ENCODE measurements around the gene STPG1. TPM values are rescaled to one million over a fixed set of nuclear protein-coding genes. Genes with fewer than 3 reads are reported as not detected.

The STPG1 gene
- polyA plus RNA-seq, 1 donor from 2014 or later: 0.89 TPM

DNA sequence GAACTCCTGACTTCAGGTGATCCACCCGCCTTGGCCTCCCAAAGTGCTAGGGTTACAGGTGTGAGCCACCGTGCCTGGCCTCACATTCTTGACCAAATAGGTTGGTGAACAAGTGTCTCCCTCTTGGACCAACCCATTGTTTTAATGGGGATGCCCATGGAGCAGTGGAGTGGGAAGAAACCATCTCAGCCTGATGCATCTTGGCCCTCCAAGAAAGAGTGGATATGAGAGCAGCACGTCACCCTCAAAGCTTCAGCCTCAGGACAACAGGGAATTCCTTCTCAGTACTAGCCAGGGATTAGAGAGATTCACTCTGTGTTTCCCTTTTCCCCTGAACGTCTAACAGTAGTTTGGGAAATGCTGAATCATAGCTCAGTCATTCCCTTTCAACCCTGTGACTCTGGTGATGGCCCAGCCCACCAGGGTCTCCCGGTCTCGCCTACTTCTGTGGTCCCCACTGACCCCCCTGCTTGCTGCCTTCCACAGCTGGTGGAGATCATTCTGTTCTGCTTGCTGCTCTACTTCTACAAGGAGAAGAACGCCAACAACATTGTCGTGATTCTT, 39.4 kb upstream of the STPG1 start:
- Histone ChIP-seq H3K9ac (ENCODE audit: low read length) (no peak overlapping the region), H3K9me2 (ENCODE audit: insufficient read depth, low read length) (no peaks in the 10 kb centered on the region)

GRCh38 chr1:24451746-24452145, 38.2 kb upstream of the STPG1 start:
- no peaks in the 10 kb centered on the region for H3K9me3 ChIP-seq (ENCODE audit: low read length)
- H3K36me3 ChIP-seq (ENCODE audit: insufficient read depth, low read length): no peaks in the 10 kb centered on the region
- no peak overlapping the region for H3K4me2 ChIP-seq (ENCODE audit: low read length)
- no peak overlapping the region for H3K4me3 ChIP-seq (ENCODE audit: low read length)
- H3K27me3 ChIP-seq (ENCODE audit: insufficient read depth, low read depth, low read length): no peaks in the 10 kb centered on the region
- H2AFZ ChIP-seq (ENCODE audit: low read depth, low read length): no peak overlapping the region
- H3K9me2 ChIP-seq (ENCODE audit: insufficient read depth, low read length): no peaks in the 10 kb centered on the region
- H3K79me2 ChIP-seq (replicated peaks; ENCODE audit: insufficient read depth, low read length): no peaks in the 10 kb centered on the region
- H3K27ac ChIP-seq (ENCODE audit: low read length): no peak overlapping the region
- H3K9ac ChIP-seq (ENCODE audit: low read length): no peak overlapping the region
- no peaks in the 10 kb centered on the region for H3F3A ChIP-seq (ENCODE audit: insufficient read depth, low read length, poor library complexity, severe bottlenecking)
- no peaks in the 10 kb centered on the region for H4K20me1 ChIP-seq (ENCODE audit: insufficient read depth)
- TF ChIP-seq REST (IDR thresholded peaks at IDR 0.05; ENCODE audit: borderline replicate concordance): no peak
- no peak for TF ChIP-seq POLR2AphosphoS5 (IDR thresholded peaks at IDR 0.05)
- TF ChIP-seq EZH2 (IDR thresholded peaks at IDR 0.05; ENCODE audit: borderline replicate concordance, insufficient read depth, low read length, poor library complexity, severe bottlenecking): no peak
- no peak for TF ChIP-seq SMC3 (conservative IDR thresholded peaks at IDR 0.05; ENCODE audit: poor library complexity)
- no peak for TF ChIP-seq RAD21 (conservative IDR thresholded peaks at IDR 0.05)
- no peak for TF ChIP-seq EP300 (conservative IDR thresholded peaks at IDR 0.05; ENCODE audit: poor library complexity, severe bottlenecking)

More for the DNA sequence above, 39.4 kb upstream of the STPG1 start:
- no peak overlapping the region for H3K27ac ChIP-seq (ENCODE audit: low read length)
- no peak overlapping the region for H3K4me2 ChIP-seq (ENCODE audit: low read length)
- TF ChIP-seq CTCF (IDR thresholded peaks at IDR 0.05; ENCODE audit: poor library complexity, severe bottlenecking) (no peak), MXI1 (conservative IDR thresholded peaks at IDR 0.05; ENCODE audit: poor library complexity, severe bottlenecking) (no peak), EP300 (conservative IDR thresholded peaks at IDR 0.05; ENCODE audit: poor library complexity, severe bottlenecking) (no peak), SMC3 (conservative IDR thresholded peaks at IDR 0.05; ENCODE audit: poor library complexity) (no peak), EZH2 (IDR thresholded peaks at IDR 0.05; ENCODE audit: borderline replicate concordance, insufficient read depth, low read length, poor library complexity, severe bottlenecking) (no peak), RAD21 (conservative IDR thresholded peaks at IDR 0.05) (no peak), REST (IDR thresholded peaks at IDR 0.05; ENCODE audit: borderline replicate concordance) (no peak), POLR2AphosphoS5 (IDR thresholded peaks at IDR 0.05) (no peak), TAF1 (IDR thresholded peaks at IDR 0.05; ENCODE audit: low read depth) (no peak)
- H3K9me3 ChIP-seq (ENCODE audit: low read length): no peaks in the 10 kb centered on the region
- H3F3A ChIP-seq (ENCODE audit: insufficient read depth, low read length, poor library complexity, severe bottlenecking): no peaks in the 10 kb centered on the region
- H3K4me3 ChIP-seq (ENCODE audit: low read length): no peak overlapping the region
- H4K20me1 ChIP-seq (ENCODE audit: insufficient read depth): no peaks in the 10 kb centered on the region
- H3K36me3 ChIP-seq (ENCODE audit: insufficient read depth, low read length): no peaks in the 10 kb centered on the region
- no peaks in the 10 kb centered on the region for H3K79me2 ChIP-seq (replicated peaks; ENCODE audit: insufficient read depth, low read length)
- H3K27me3 ChIP-seq (ENCODE audit: insufficient read depth, low read depth, low read length): no peaks in the 10 kb centered on the region
- no peak overlapping the region for H2AFZ ChIP-seq (ENCODE audit: low read depth, low read length)

Measured in neural cell (in vitro differentiated cells).